Esophagus squamous epithelium (tissue), 5 donors: Measurements from ENCODE around the gene MYPN. TPM values are rescaled to one million over a fixed set of nuclear protein-coding genes. Genes with fewer than 3 reads are reported as not detected.

Experiments
- DNase-seq: peaks from one replicate; lab custom pipeline; 2025; lab: John Stamatoyannopoulos, UW
- H3K27ac ChIP-seq, 4 donors: fragments of 200-600 bp; sonication (generic); one replicate each; pipeline ENCODE4 v1.5.1; 2016 to 2019; ENCODE audit warnings: mild to moderate bottlenecking in 1 of 4
- H3K27me3 ChIP-seq, 4 donors: fragments of 200-600 bp; sonication (generic); 1 replicate in 3 of 4; 2 replicates in 1 of 4; pipeline versions ENCODE4 v1.5.1 to v1.6.0; 2017 to 2021; ENCODE audit warnings: antibody characterized with exemption in 1 of 4
- H3K36me3 ChIP-seq, 3 donors: fragments of 200-600 bp; sonication (generic); one replicate each; pipeline ENCODE4 v1.5.1; 2016 to 2019
- H3K4me1 ChIP-seq, 3 donors: fragments of 200-600 bp; sonication (generic); one replicate each; pipeline ENCODE4 v1.5.1; 2017 to 2019
- H3K4me3 ChIP-seq, 4 donors: fragments of 200-600 bp; sonication (generic); 1 replicate in 3 of 4; 2 replicates in 1 of 4; pipeline ENCODE4 v1.5.1; 2016 to 2019; ENCODE audit warnings: mild to moderate bottlenecking in 2 of 4, moderate library complexity in 1 of 4
- H3K9me3 ChIP-seq, 3 donors: fragments of 200-600 bp; sonication (generic); one replicate each; pipeline ENCODE4 v1.5.1; 2016 to 2019
- POLR2A ChIP-seq, 4 donors: fragments of 450-650 bp; IDR thresholded peaks; one replicate each; pipeline ENCODE4 v1.6.1; 2017; ENCODE audit warnings: antibody characterized with exemption in 4 of 4, mild to moderate bottlenecking in 4 of 4, moderate library complexity in 3 of 4
- WGBS, 2 donors: methylation state at CpG; one replicate each; pipeline ENCODE4 v1.1.5; 2018; 5-methylcytosine and 5-hydroxymethylcytosine counted together
- intact Hi-C: fragments of 100-400 bp; cut with DNase I; formaldehyde crosslinking; loops from one replicate; pipeline ENCODE4 v1.15.0; 2022
- total RNA-seq, 4 donors: library from RNA; depleted of rRNA; stranded (reverse); fragments of >200 nt; gene quantifications; one replicate each; pipeline ENCODE4 v1.1.0, GENCODE V29; 2016
- TF ChIP-seq, protein P1 (sequence below), 6 experiments: fragments of 450-650 bp in 4 of 6; fragments of 200-600 bp in 2 of 6; sonication (generic) in 2 of 6; IDR thresholded peaks; one replicate each; pipeline ENCODE4 v1.5.1; 2016 to 2019; ENCODE audit warnings: antibody characterized with exemption in 6 of 6, mild to moderate bottlenecking in 4 of 6, moderate library complexity in 4 of 6
- donor health status: DM: yes; HTN: yes; CAD: no.

Gene MYPN
- total RNA-seq, 4 donors from 2014 or later, result not detected

GRCh38 chr10:68144709-68145108 is 35.4 kb downstream of the MYPN start:
- no peaks in the 10 kb centered on the region for H3K4me1 ChIP-seq
- TF ChIP-seq, protein P1, sequence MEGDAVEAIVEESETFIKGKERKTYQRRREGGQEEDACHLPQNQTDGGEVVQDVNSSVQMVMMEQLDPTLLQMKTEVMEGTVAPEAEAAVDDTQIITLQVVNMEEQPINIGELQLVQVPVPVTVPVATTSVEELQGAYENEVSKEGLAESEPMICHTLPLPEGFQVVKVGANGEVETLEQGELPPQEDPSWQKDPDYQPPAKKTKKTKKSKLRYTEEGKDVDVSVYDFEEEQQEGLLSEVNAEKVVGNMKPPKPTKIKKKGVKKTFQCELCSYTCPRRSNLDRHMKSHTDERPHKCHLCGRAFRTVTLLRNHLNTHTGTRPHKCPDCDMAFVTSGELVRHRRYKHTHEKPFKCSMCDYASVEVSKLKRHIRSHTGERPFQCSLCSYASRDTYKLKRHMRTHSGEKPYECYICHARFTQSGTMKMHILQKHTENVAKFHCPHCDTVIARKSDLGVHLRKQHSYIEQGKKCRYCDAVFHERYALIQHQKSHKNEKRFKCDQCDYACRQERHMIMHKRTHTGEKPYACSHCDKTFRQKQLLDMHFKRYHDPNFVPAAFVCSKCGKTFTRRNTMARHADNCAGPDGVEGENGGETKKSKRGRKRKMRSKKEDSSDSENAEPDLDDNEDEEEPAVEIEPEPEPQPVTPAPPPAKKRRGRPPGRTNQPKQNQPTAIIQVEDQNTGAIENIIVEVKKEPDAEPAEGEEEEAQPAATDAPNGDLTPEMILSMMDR (IDR thresholded peaks at IDR 0.05), result no peak
- no peak for TF ChIP-seq POLR2A (IDR thresholded peaks at IDR 0.05)
- H3K27me3 ChIP-seq, result no peaks in the 10 kb centered on the region
- no peak for DNase-seq
- H3K9me3 ChIP-seq, result no peaks in the 10 kb centered on the region
- WGBS, 2 donors, result 75 to 80% methylated on average over 6 of the region's 6 CpGs
- H3K4me3 ChIP-seq, result no peak overlapping the region
- no peaks in the 10 kb centered on the region for H3K36me3 ChIP-seq
- no peak overlapping the region for H3K27ac ChIP-seq
- intact Hi-C loops, result no loop called here

DNA sequence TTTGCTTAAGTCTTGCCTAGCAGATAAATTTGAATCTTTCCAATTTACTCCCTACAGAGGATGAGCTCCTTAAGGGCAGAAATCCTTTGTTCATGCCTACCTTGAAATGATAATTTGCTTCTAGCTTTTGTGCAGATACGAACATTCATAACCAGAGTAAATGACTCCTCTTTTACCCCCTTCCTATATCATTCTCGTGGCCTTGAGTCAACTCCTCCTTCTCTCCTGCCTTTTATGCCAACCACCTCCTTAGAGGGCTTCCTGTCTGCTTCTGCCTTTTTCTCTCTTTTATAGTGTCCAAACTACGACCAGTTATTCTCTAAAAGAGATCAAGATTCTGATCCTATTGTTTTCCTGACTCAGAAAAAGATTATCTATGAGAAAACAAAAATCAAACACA is 36.4 kb downstream of the MYPN start:
- WGBS, 2 donors, result 57 to 69% methylated on average over 3 of the region's 3 CpGs
- H3K4me3 ChIP-seq, result no peak overlapping the region
- H3K36me3 ChIP-seq, result no peaks in the 10 kb centered on the region
- no peak overlapping the region for H3K27ac ChIP-seq
- DNase-seq, result no peak
- no peaks in the 10 kb centered on the region for H3K9me3 ChIP-seq
- TF ChIP-seq, protein P1 (IDR thresholded peaks at IDR 0.05), result no peak
- no peak for TF ChIP-seq POLR2A (IDR thresholded peaks at IDR 0.05)
- H3K4me1 ChIP-seq, result no peaks in the 10 kb centered on the region
- H3K27me3 ChIP-seq, result no peaks in the 10 kb centered on the region
- intact Hi-C loops, result no loop called here

DNA sequence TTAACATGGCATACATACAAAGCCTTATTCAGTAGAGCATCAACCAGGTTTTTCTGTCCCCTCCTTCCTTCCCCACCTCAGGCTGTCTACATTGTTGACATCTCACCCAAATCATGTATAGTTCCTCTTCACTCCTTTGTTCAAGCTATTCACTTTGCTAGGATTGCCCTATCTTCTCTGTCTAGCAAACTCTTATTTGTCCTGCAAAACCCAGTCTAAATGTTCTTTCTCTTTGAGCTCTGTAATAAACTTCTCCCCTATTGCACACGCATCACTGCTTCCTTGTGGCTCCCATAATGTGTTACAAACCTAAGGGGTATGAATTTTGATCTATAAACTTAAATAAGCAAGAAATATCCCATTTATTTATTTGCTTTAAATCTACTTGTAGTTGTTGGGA is 36.8 kb downstream of the MYPN start:
- no peaks in the 10 kb centered on the region for H3K9me3 ChIP-seq
- H3K36me3 ChIP-seq, result no peaks in the 10 kb centered on the region
- 73 to 82% methylated on average over 1 of the region's 1 CpG for WGBS, 2 donors
- H3K27ac ChIP-seq, result no peak overlapping the region
- TF ChIP-seq, protein P1 (IDR thresholded peaks at IDR 0.05), result no peak
- TF ChIP-seq POLR2A (IDR thresholded peaks at IDR 0.05), result no peak
- intact Hi-C loops, result no loop called here
- H3K4me3 ChIP-seq, result no peak overlapping the region
- H3K4me1 ChIP-seq, result no peaks in the 10 kb centered on the region
- no peak for DNase-seq
- H3K27me3 ChIP-seq, result no peaks in the 10 kb centered on the region

- TF ChIP-seq, protein P1 (IDR thresholded peaks at IDR 0.05), result no peak
- TF ChIP-seq POLR2A (IDR thresholded peaks at IDR 0.05), result no peak
- no peaks in the 10 kb centered on the region for H3K27me3 ChIP-seq
- peaks cover 0 to 15% (median 3%) of the 10 kb centered on the region in 3 donors for H3K4me1 ChIP-seq
- DNase-seq, result no peak
- WGBS, 2 donors, result 100% methylated on average over 1 of the region's 1 CpG; no CpG with 5 or more reads in 1 of the 2 donors
- no peak overlapping the region for H3K27ac ChIP-seq
- no peak overlapping the region for H3K4me3 ChIP-seq
- no peaks in the 10 kb centered on the region for H3K36me3 ChIP-seq
- H3K9me3 ChIP-seq, result no peaks in the 10 kb centered on the region
- intact Hi-C loops, result loop anchor here (10.0 kb wide), 1 partner anchor 67 kb away; no protein-coding TSS in a partner anchor
Observed at GRCh38 chr10:68151453-68151852, 42.2 kb downstream of the MYPN start.

DNA sequence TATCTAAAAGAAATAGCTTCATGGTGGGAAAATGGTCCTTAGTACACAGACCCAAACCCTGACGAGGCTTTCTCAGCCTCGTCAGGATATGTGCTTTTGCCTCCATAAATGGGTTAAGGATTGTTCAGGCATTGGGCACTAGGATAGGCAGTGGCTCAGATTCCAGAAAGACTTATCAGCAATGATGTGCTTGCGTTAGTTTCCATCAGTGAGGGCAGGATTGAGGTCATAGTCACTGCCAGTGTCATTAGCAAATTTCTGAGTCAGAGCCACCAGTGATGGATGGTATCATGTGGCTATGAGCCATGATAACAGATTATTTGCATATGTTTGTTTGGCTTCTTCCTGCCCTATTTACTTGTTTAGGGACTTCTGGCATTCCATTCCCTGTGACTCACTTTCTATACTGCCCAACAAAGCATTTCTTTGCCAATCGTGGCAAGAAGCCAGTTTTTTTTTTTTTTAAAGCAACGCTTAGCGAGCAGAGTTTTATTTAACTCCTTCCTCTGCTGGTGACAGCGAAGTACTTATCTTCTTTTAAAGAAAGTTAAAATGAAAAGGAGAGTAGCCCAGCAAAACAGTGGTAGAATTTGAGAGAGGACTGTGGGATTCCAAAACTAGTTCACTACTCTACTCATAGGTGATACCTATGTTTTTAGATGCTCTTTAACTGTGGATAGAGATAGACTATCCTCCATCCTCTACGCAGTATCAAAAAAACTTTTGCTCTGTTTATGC is 44.4 kb downstream of the MYPN start:
- no peaks in the 10 kb centered on the region for H3K27me3 ChIP-seq
- intact Hi-C loops, result loop anchor here (10.0 kb wide), 1 partner anchor 69 kb away; no protein-coding TSS in a partner anchor
- peak overlapping the region in 2 of 4 donors; percentile 10 to 33 for H3K27ac ChIP-seq
- H3K36me3 ChIP-seq, result no peaks in the 10 kb centered on the region
- no peak overlapping the region for H3K4me3 ChIP-seq
- no peaks in the 10 kb centered on the region for H3K9me3 ChIP-seq
- WGBS, 2 donors, result 10 to 14% methylated on average over 8 of the region's 8 CpGs
- no peak for DNase-seq
- TF ChIP-seq, protein P1 (IDR thresholded peaks at IDR 0.05), result no peak
- no peak for TF ChIP-seq POLR2A (IDR thresholded peaks at IDR 0.05)
- peaks cover 0 to 15% (median 3%) of the 10 kb centered on the region in 3 donors for H3K4me1 ChIP-seq
